ENCODE data around the gene GNE. TPM values are rescaled to one million over a fixed set of nuclear protein-coding genes. Genes with fewer than 3 reads are reported as not detected.
A peak's percentile ranks its signal among the peaks of the same experiment; 100 is the strongest.

The GNE gene
- total and polyA plus RNA-seq, 2 of the 13 experiments (the other 11 are each of a cell fraction or from before 2014, with no cell fraction given), result 16.1 to 24.1 TPM

DNA sequence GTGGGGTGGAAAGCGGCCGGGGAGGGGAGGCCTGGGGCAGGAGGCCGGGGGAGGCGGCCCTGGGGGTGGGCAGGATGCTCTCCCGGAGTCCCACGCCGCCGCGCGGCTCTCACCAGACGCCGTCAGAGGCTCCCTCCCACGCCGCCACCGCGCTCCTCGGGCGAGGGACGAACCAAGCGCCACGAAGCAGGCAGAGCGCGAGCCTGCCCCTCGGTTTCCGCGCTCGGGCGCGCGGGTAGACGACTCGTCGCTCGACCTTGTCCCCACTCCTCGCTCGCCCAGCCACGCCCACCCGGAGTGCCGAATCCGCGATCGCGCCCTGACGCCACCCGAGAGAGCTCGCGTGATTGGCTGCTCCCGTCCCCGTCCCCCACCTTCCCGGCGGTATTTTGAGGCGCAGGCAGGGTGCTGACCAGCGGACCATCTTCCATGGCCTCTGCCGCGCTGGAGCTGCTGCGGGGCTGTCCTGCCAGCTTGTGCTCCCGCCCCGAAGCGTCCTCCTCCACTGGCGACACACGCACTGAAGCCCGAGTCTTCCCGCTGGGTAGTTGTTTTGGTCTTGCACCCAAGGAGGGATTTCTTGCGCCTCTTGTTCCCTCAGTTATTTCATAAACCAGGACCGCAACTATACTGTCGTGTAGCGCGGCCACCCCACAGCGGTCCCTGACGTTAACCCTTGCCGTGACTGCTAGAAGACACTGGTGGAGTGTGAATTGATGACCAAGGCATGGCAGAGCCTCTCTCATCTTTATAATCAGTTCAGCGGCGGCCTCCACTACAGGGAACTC, at the start of gene GNE (continued):
- TF ChIP-seq ZNF333 (CRISPR knock-in tag; IDR thresholded peaks at IDR 0.05; ENCODE audit: borderline replicate concordance) (peak; percentile 75; the same call in 1 of the 2 replicates), ZNF619 (CRISPR knock-in tag; IDR thresholded peaks at IDR 0.05) (no peak; the same call in none of the 2 replicates), FOSL1 (CRISPR knock-in tag; IDR thresholded peaks at IDR 0.05; ENCODE audit: borderline replicate concordance) (no peak), ZNF160 (CRISPR knock-in tag; IDR thresholded peaks at IDR 0.05) (peak; percentile 93), HNF4A (CRISPR knock-in tag; IDR thresholded peaks at IDR 0.05) (0 out of 2 replicates have a peak, but pooled peaks have one; percentile 3), ZNF780A (CRISPR knock-in tag; IDR thresholded peaks at IDR 0.05) (peak; percentile 74; the same call in 1 of the 2 replicates), ZNF496 (CRISPR knock-in tag; IDR thresholded peaks at IDR 0.05; ENCODE audit: insufficient replicate concordance) (no peak), ZNF543 (CRISPR knock-in tag; IDR thresholded peaks at IDR 0.05) (no peak), ZNF589 (CRISPR knock-in tag; conservative IDR thresholded peaks at IDR 0.05) (0 out of 2 replicates have a peak, but pooled peaks have one; percentile 74), ZNF557 (CRISPR knock-in tag; IDR thresholded peaks at IDR 0.05) (peak; percentile 83; the same call in 1 of the 2 replicates), TCF12 (IDR thresholded peaks at IDR 0.05) (no peak), TCF12 (CRISPR knock-in tag; IDR thresholded peaks at IDR 0.05) (no peak), EZH2 (conservative IDR thresholded peaks at IDR 0.05; ENCODE audit: low read depth, low read length) (no peak), ZNF138 (CRISPR knock-in tag; IDR thresholded peaks at IDR 0.05; ENCODE audit: low read depth) (no peak), NFIC (IDR thresholded peaks at IDR 0.05; ENCODE audit: low read length) (no peak)
- TF ChIP-seq, protein P1, sequence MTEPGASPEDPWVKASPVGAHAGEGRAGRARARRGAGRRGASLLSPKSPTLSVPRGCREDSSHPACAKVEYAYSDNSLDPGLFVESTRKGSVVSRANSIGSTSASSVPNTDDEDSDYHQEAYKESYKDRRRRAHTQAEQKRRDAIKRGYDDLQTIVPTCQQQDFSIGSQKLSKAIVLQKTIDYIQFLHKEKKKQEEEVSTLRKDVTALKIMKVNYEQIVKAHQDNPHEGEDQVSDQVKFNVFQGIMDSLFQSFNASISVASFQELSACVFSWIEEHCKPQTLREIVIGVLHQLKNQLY (CRISPR knock-in tag; IDR thresholded peaks at IDR 0.05), result peak; percentile 17; the same call in 1 of the 2 replicates
- TF ChIP-seq, protein P2, sequence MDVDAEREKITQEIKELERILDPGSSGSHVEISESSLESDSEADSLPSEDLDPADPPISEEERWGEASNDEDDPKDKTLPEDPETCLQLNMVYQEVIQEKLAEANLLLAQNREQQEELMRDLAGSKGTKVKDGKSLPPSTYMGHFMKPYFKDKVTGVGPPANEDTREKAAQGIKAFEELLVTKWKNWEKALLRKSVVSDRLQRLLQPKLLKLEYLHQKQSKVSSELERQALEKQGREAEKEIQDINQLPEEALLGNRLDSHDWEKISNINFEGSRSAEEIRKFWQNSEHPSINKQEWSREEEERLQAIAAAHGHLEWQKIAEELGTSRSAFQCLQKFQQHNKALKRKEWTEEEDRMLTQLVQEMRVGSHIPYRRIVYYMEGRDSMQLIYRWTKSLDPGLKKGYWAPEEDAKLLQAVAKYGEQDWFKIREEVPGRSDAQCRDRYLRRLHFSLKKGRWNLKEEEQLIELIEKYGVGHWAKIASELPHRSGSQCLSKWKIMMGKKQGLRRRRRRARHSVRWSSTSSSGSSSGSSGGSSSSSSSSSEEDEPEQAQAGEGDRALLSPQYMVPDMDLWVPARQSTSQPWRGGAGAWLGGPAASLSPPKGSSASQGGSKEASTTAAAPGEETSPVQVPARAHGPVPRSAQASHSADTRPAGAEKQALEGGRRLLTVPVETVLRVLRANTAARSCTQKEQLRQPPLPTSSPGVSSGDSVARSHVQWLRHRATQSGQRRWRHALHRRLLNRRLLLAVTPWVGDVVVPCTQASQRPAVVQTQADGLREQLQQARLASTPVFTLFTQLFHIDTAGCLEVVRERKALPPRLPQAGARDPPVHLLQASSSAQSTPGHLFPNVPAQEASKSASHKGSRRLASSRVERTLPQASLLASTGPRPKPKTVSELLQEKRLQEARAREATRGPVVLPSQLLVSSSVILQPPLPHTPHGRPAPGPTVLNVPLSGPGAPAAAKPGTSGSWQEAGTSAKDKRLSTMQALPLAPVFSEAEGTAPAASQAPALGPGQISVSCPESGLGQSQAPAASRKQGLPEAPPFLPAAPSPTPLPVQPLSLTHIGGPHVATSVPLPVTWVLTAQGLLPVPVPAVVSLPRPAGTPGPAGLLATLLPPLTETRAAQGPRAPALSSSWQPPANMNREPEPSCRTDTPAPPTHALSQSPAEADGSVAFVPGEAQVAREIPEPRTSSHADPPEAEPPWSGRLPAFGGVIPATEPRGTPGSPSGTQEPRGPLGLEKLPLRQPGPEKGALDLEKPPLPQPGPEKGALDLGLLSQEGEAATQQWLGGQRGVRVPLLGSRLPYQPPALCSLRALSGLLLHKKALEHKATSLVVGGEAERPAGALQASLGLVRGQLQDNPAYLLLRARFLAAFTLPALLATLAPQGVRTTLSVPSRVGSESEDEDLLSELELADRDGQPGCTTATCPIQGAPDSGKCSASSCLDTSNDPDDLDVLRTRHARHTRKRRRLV (CRISPR knock-in tag; IDR thresholded peaks at IDR 0.05), result no peak; the same call in 1 of the 2 replicates
- TF ChIP-seq, protein P3, sequence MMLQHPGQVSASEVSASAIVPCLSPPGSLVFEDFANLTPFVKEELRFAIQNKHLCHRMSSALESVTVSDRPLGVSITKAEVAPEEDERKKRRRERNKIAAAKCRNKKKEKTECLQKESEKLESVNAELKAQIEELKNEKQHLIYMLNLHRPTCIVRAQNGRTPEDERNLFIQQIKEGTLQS (CRISPR knock-in tag; IDR thresholded peaks at IDR 0.05), result no peak; the same call in 1 of the 2 replicates
- TF ChIP-seq, protein P4, sequence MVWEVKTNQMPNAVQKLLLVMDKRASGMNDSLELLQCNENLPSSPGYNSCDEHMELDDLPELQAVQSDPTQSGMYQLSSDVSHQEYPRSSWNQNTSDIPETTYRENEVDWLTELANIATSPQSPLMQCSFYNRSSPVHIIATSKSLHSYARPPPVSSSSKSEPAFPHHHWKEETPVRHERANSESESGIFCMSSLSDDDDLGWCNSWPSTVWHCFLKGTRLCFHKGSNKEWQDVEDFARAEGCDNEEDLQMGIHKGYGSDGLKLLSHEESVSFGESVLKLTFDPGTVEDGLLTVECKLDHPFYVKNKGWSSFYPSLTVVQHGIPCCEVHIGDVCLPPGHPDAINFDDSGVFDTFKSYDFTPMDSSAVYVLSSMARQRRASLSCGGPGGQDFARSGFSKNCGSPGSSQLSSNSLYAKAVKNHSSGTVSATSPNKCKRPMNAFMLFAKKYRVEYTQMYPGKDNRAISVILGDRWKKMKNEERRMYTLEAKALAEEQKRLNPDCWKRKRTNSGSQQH (CRISPR knock-in tag; IDR thresholded peaks at IDR 0.05; ENCODE audit: low read depth), result peak; percentile 57
- TF ChIP-seq, protein P5, sequence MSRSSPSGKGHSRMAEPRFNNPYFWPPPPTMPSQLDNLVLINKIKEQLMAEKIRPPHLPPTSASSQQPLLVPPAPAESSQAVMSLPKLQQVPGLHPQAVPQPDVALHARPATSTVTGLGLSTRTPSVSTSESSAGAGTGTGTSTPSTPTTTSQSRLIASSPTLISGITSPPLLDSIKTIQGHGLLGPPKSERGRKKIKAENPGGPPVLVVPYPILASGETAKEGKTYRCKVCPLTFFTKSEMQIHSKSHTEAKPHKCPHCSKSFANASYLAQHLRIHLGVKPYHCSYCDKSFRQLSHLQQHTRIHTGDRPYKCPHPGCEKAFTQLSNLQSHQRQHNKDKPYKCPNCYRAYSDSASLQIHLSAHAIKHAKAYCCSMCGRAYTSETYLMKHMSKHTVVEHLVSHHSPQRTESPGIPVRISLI (CRISPR knock-in tag; IDR thresholded peaks at IDR 0.05; ENCODE audit: borderline replicate concordance), result no peak
